K562 (cell line): ENCODE measurements around the gene HDAC9. TPM values are rescaled to one million over a fixed set of nuclear protein-coding genes. Genes with fewer than 3 reads are reported as not detected.

Experiments
- ATAC-seq: fragments of 200-7000 bp; cut with Tn5 transposase; 3 replicates; pipeline ENCODE4 v1.9.1; 2020; ENCODE audit warnings: moderate library complexity
- BruUV-seq: library from RNA; stranded (reverse); fragments of 400-500 nt; replicated peaks from 2 replicates; lab custom pipeline; 2021; lab: Mats Ljungman, UMichigan
- CTCF ChIA-PET: fragments of 300-600 bp; formaldehyde crosslinking; extraction: SDS; loops from one replicate; lab custom pipeline; 2021; ENCODE audit warnings: low intra/inter-chr PET ratio; lab: Yijun Ruan, JAX
- POLR2A ChIA-PET: fragments of 300-600, 350-650 bp; sonication (Branson Sonifier 250); formaldehyde crosslinking; extraction: SDS; loops from one replicate; lab custom pipeline; 2021; ENCODE audit warnings: antibody characterized with exemption, inconsistent platforms; lab: Yijun Ruan, JAX
- DNase-seq, 4 experiments: peaks; one replicate each; pipeline versions ENCODE4 v3.0.0 to v3.0.0-alpha.2; 2011 to 2018; ENCODE audit warnings: low spot score in 3 of 4, mixed read lengths in 3 of 4; ENCODE audit errors: extremely low read depth in 1 of 4
- FAIRE-seq: peaks from 2 replicates; lab custom pipeline; 2011; peaks lifted over from hg19 to GRCh38; lab: Jason Lieb, UNC
- H2AFZ ChIP-seq: 2 replicates; pipeline ENCODE4 v1.6.0; 2011; ENCODE audit warnings: low read depth, low read length, control low read depth, inconsistent platforms
- H3K27ac ChIP-seq: fragments of 200-600 bp; 3 replicates; pipeline ENCODE4 v1.8.0; 2011; ENCODE audit warnings: low read depth, mild to moderate bottlenecking, control low read depth, inconsistent platforms, low read length, moderate library complexity, mixed read lengths; ENCODE audit errors: extremely low read depth
- H3K27me3 ChIP-seq, 2 experiments: fragments of 300-600 bp in 1 of 2; 2 replicates in 1 of 2; 3 replicates in 1 of 2; pipeline versions ENCODE4 v1.6.0 to v1.8.0; 2011; ENCODE audit warnings: inconsistent platforms in 2 of 2, low read length in 2 of 2, mild to moderate bottlenecking in 1 of 2, mixed read lengths in 1 of 2, moderate library complexity in 1 of 2; ENCODE audit not compliant: control insufficient read depth in 2 of 2, insufficient read depth in 2 of 2
- H3K36me3 ChIP-seq: fragments of 300-600 bp; 3 replicates; pipeline ENCODE4 v1.8.0; 2011; ENCODE audit warnings: mild to moderate bottlenecking, low read length, inconsistent platforms; ENCODE audit not compliant: control insufficient read depth, insufficient read depth
- H3K4me1 ChIP-seq, 2 experiments: fragments of 200-600 bp in 1 of 2; replicated peaks in 1 of 2; 2 replicates in 1 of 2; 3 replicates in 1 of 2; pipeline versions ENCODE4 v1.5.1 to v1.8.0; 2011; ENCODE audit warnings: inconsistent platforms in 2 of 2, low read length in 2 of 2, mild to moderate bottlenecking in 1 of 2, mixed read lengths in 1 of 2, moderate library complexity in 1 of 2; ENCODE audit not compliant: control insufficient read depth in 2 of 2, insufficient read depth in 2 of 2
- H3K4me2 ChIP-seq: 2 replicates; pipeline ENCODE4 v1.6.1; 2011; ENCODE audit warnings: low read length, control low read depth, inconsistent platforms, mixed read lengths; ENCODE audit not compliant: insufficient read depth
- H3K4me3 ChIP-seq: fragments of 200-600 bp; sonication (generic), shearing (Covaris generic); 2 replicates; pipeline ENCODE4 v1.5.1; 2016; ENCODE audit warnings: control low read depth, inconsistent platforms
- H3K79me2 ChIP-seq: fragments of 200-600 bp; 3 replicates; pipeline ENCODE4 v1.8.0; 2011; ENCODE audit warnings: low read length, inconsistent platforms; ENCODE audit not compliant: control insufficient read depth, insufficient read depth
- H3K9ac ChIP-seq, 2 experiments: 2 replicates each; pipeline versions ENCODE4 v1.6.0 to v1.6.1; 2011; ENCODE audit warnings: low read depth in 2 of 2, low read length in 2 of 2, control low read depth in 1 of 2, inconsistent platforms in 1 of 2, mild to moderate bottlenecking in 1 of 2, mixed read lengths in 1 of 2; ENCODE audit not compliant: insufficient read depth in 1 of 2
- H3K9me1 ChIP-seq: one replicate; pipeline ENCODE4 v1.6.0; 2011; ENCODE audit warnings: inconsistent platforms, mild to moderate bottlenecking, low read length, moderate library complexity; ENCODE audit not compliant: control insufficient read depth, insufficient read depth
- H3K9me3 ChIP-seq: replicated peaks from 2 replicates; pipeline ENCODE4 v1.5.1; 2011; ENCODE audit warnings: low read depth, low read length, inconsistent platforms; ENCODE audit not compliant: control insufficient read depth, insufficient read depth
- H4K20me1 ChIP-seq: replicated peaks from 2 replicates; pipeline ENCODE4 v1.6.1; 2011; ENCODE audit warnings: low read length, inconsistent platforms, mixed read lengths; ENCODE audit not compliant: control insufficient read depth, insufficient read depth
- MEIS2 ChIP-seq: fragments of 450-650 bp; IDR thresholded peaks from 2 replicates; pipeline ENCODE4 v1.6.1; 2014; ENCODE audit warnings: mild to moderate bottlenecking; ENCODE audit not compliant: partially characterized antibody
- NR4A1 ChIP-seq, 2 experiments: fragments of 250-450 bp in 1 of 2; fragments of 450-650 bp in 1 of 2; sonication (Bioruptor Pico) in 1 of 2; IDR thresholded peaks; 2 replicates each; pipeline versions ENCODE4 v1.4.0 to v1.6.1; 2016 to 2020; ENCODE audit warnings: mild to moderate bottlenecking in 2 of 2, missing compliant biosample characterization in 1 of 2, missing genetic modification characterization in 1 of 2, moderate library complexity in 1 of 2
- RBBP5 ChIP-seq: fragments of 200-600 bp; sonication (generic); IDR thresholded peaks from 2 replicates; pipeline ENCODE4 v1.6.1; 2012; ENCODE audit warnings: borderline replicate concordance, mild to moderate bottlenecking, low read length, control low read depth, inconsistent platforms; ENCODE audit not compliant: insufficient read depth, poor library complexity, severe bottlenecking
- SFPQ ChIP-seq: fragments of 200-400 bp; formaldehyde crosslinking; IDR thresholded peaks from 2 replicates; pipeline ENCODE4 v1.6.1; 2017; ENCODE audit warnings: mild to moderate bottlenecking, low read depth, low read length, moderate library complexity
- THAP7 ChIP-seq: fragments of 250-450 bp; sonication (Bioruptor Pico); IDR thresholded peaks from 2 replicates; pipeline ENCODE4 v1.5.0; 2021
- TOE1 ChIP-seq, 2 experiments: fragments of 450-650 bp in 1 of 2; sonication (generic) in 1 of 2; formaldehyde crosslinking in 1 of 2; IDR thresholded peaks; 2 replicates each; pipeline versions ENCODE4 v1.7.1 to v1.8.0; 2016 to 2022; ENCODE audit warnings: borderline replicate concordance in 2 of 2, mild to moderate bottlenecking in 2 of 2, antibody characterized with exemption in 1 of 2, inconsistent platforms in 1 of 2, low read depth in 1 of 2, missing genetic modification reagents in 1 of 2, moderate library complexity in 1 of 2
- XRCC3 ChIP-seq: fragments of 450-650 bp; IDR thresholded peaks from 2 replicates; pipeline ENCODE4 v1.6.1; 2017; ENCODE audit warnings: mild to moderate bottlenecking, moderate library complexity
- ZBTB11 ChIP-seq, 3 experiments: fragments of 200-800 bp in 1 of 3; fragments of 250-450 bp in 1 of 3; fragments of 450-650 bp in 1 of 3; sonication (Bioruptor Pico) in 1 of 3; sonication (Bioruptor generic) in 1 of 3; formaldehyde crosslinking in 1 of 3; IDR thresholded peaks; 2 replicates each; pipeline versions ENCODE4 v1.6.1 to v1.8.0; 2016 to 2022; ENCODE audit warnings: mild to moderate bottlenecking in 2 of 3, missing genetic modification characterization in 2 of 3, missing compliant biosample characterization in 1 of 3, moderate library complexity in 1 of 3
- ZNF277 ChIP-seq: fragments of 250-450 bp; sonication (Bioruptor Pico); IDR thresholded peaks from 2 replicates; pipeline ENCODE4 v1.8.0; 2022; ENCODE audit warnings: inconsistent platforms, mild to moderate bottlenecking, moderate library complexity, borderline replicate concordance
- ZNF324 ChIP-seq: fragments of 250-450 bp; sonication (Bioruptor Pico); IDR thresholded peaks from 2 replicates; pipeline ENCODE4 v1.4.0; 2020; ENCODE audit warnings: mild to moderate bottlenecking
- ZNF668 ChIP-seq: fragments of 250-450 bp; sonication (Bioruptor Pico); IDR thresholded peaks from 2 replicates; pipeline ENCODE4 v1.8.0; 2022; ENCODE audit warnings: mild to moderate bottlenecking, inconsistent platforms
- in situ Hi-C: fragments of 300-500 bp; cut with MboI; formaldehyde crosslinking; loops from 4 replicates; pipeline ENCODE4 v1.15.0; 2018; ENCODE audit warnings: inconsistent platforms, mixed read lengths
- intact Hi-C: fragments of 100-400 bp; cut with micrococcal nuclease; formaldehyde crosslinking; loops from 2 replicates; pipeline ENCODE4 v1.14.2; 2022
- polyA plus RNA-seq, 8 experiments: library from polyadenylated mRNA; depleted of rRNA in 4 of 8; stranded (reverse) in 5 of 8; unstranded in 3 of 8; fragments of >200 nt; fragmentation: Nextera tagmentation in 2 of 8; fragmentation: Illumina TruSeq in 1 of 8; extraction: Ambion mirVana in 2 of 8; extraction: Trizol in 1 of 8; gene quantifications; 2 replicates each; pipeline versions ENCODE4 v1.2.1 to v1.2.3, GENCODE V29; 2011 to 2014; ENCODE audit warnings: inconsistent platforms in 1 of 8, missing spikeins in 1 of 8
- total RNA-seq, 7 experiments: library from RNA; depleted of rRNA in 6 of 7; stranded (reverse); fragments of >200 nt in 6 of 7; fragmentation: Illumina TruSeq in 2 of 7; extraction: Trizol in 2 of 7; gene quantifications; 2 replicates each; pipeline versions ENCODE4 v1.2.1 to v1.2.3, GENCODE V29; 2011 to 2021; ENCODE audit warnings: low replicate concordance in 1 of 7

The HDAC9 gene
- total and polyA plus RNA-seq, 9 of the 15 experiments (the other 6 are each of a cell fraction or from before 2014, with no cell fraction given) = 0.08 to 0.91 (median 0.33) TPM

- Histone ChIP-seq H3K4me1 (no peaks in the 10 kb centered on the region), H3K9ac (no peak overlapping the region), H3K27ac (no peak overlapping the region), H2AFZ (no peak overlapping the region), H3K4me2 (no peak overlapping the region)
- TF ChIP-seq ZNF324 (CRISPR knock-in tag) (no peak), MEIS2 (no peak), THAP7 (CRISPR knock-in tag) (no peak), ZBTB11 (CRISPR knock-in tag; IDR thresholded peaks at IDR 0.05) (no peak), SFPQ (no peak), TOE1 (IDR thresholded peaks at IDR 0.05; ENCODE audit: borderline replicate concordance) (no peak), TOE1 (CRISPR knock-in tag; IDR thresholded peaks at IDR 0.05; ENCODE audit: borderline replicate concordance, low read depth) (no peak), ZNF277 (CRISPR knock-in tag) (no peak), XRCC3 (no peak), ZNF668 (no peak), NR4A1 (CRISPR knock-in tag; IDR thresholded peaks at IDR 0.05) (no peak), NR4A1 (tag; IDR thresholded peaks at IDR 0.05) (no peak), RBBP5 (no peak)
- TF ChIP-seq, all 486 proteins: peak for 0
- Histone ChIP-seq H3K9me3 (no peaks in the 10 kb centered on the region; the same call in 1 of the 2 replicates), H4K20me1 (no peaks in the 10 kb centered on the region), H3K27me3 (no peaks in the 10 kb centered on the region), H3K79me2 (no peaks in the 10 kb centered on the region), H3K4me3 (no peak overlapping the region), H3K36me3 (no peaks in the 10 kb centered on the region), H3K9me1 (no peaks in the 10 kb centered on the region)
- ATAC-seq (no peak), DNase-seq (no peak), FAIRE-seq (no peak)
- CTCF ChIA-PET = no interaction called here
- no TSS peak for BruUV-seq
- POLR2A ChIA-PET = no interaction called here
- intact Hi-C loops = no loop called here
- in situ Hi-C loops = no loop called here
Measured at GRCh38 chr7:18703685-18704084, 208.1 kb downstream of the HDAC9 start.
